Mammary epithelial cell (primary cell): Measurements from ENCODE around the gene DGKG.

Experiments used
- EZH2 ChIP-seq: IDR thresholded peaks from 2 replicates; pipeline ENCODE4 v1.6.1; 2012; ENCODE audit warnings: low read length, inconsistent platforms, borderline replicate concordance
- TF ChIP-seq, protein P1 (sequence below), 2 donors: IDR thresholded peaks in 1 of 2; conservative IDR thresholded peaks in 1 of 2; 2 replicates each; pipeline ENCODE4 v1.5.1; 2011 to 2012; ENCODE audit warnings: inconsistent platforms in 2 of 2, low read length in 2 of 2, mild to moderate bottlenecking in 2 of 2, control low read depth in 1 of 2, low read depth in 1 of 2; ENCODE audit not compliant: insufficient read depth in 1 of 2; ENCODE audit errors: extremely low read depth in 1 of 2

DNA sequence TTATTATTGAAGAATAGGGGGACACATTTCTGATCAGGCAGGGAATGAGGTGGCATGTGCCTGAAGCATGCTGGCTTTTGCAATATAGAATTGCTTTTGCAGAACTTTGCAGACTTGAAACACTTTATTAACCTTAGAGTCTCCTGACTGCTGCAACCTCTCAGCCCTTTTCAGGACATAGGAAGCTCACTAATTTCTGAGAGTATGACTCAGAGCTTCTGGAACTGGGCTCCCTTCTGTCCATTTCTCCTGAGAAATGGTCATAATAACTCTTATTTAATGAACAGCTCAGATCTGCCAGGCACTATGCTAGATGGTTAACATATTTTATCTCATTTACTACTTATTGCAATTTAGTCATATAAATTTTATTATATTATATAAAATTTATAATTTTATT lies 38.6 kb upstream of the DGKG start:
- TF ChIP-seq, protein P1, sequence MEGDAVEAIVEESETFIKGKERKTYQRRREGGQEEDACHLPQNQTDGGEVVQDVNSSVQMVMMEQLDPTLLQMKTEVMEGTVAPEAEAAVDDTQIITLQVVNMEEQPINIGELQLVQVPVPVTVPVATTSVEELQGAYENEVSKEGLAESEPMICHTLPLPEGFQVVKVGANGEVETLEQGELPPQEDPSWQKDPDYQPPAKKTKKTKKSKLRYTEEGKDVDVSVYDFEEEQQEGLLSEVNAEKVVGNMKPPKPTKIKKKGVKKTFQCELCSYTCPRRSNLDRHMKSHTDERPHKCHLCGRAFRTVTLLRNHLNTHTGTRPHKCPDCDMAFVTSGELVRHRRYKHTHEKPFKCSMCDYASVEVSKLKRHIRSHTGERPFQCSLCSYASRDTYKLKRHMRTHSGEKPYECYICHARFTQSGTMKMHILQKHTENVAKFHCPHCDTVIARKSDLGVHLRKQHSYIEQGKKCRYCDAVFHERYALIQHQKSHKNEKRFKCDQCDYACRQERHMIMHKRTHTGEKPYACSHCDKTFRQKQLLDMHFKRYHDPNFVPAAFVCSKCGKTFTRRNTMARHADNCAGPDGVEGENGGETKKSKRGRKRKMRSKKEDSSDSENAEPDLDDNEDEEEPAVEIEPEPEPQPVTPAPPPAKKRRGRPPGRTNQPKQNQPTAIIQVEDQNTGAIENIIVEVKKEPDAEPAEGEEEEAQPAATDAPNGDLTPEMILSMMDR (conservative IDR thresholded peaks at IDR 0.05 in 1 of 2, IDR thresholded peaks at IDR 0.05 in 1 of 2; ENCODE audit: extremely low read depth in 1 of 2, insufficient read depth in 1 of 2, low read depth in 1 of 2, low read length in 2 of 2), result no peak
- TF ChIP-seq EZH2, result no peak
